HG02571 (cell line): ENCODE results near the gene ENGASE.

Experiments used
- ATAC-seq: cut with Tn5 transposase; IDR thresholded peaks from one replicate; pipeline ENCODE4 v1.9.1; 2021; ENCODE audit warnings: mild to moderate bottlenecking, moderate library complexity; ENCODE audit not compliant: unreplicated experiment

The ENGASE gene

DNA sequence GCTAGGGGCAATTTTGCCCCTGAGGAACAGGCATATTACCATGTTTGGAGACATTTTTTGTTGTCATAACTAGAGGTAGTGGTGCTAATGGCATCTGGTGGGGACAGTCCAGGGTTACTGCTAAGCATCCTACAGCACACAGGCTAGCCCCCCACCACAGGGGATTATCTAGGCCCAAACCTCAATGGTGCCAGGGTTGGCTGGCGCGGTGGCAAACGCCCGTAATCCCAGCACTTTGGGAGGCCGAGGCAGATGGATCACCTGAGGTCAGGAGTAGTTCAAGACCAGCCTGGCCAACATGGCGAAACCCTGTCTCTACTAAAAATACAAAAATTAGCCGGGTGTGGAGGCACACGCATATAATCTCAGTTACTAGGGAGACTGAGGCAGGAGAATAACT is 35.5 kb upstream of the ENGASE start:
- no peak for ATAC-seq

DNA sequence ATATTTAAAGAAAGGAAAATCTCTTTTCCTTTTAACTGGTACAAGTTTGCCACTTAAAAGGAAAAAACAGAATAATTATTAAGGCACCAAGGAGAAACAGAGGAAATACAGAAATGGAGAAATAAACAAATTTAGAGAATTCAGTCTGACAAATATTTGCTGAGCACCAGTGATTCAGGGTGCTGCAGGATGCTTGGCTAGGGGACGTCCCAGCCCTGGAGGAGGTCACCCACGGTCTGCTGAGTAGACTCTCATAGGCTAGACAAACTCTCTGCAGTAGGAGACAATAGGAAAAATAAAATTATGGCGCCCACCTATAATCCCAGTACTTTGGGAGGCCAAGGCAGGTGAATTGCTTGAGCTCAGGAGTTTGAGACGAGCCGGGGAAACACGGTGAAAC is 34.7 kb upstream of the ENGASE start:
- no peak for ATAC-seq

GRCh38 chr17:79041041-79041570 is 33.5 kb upstream of the ENGASE start:
- no peak for ATAC-seq

DNA sequence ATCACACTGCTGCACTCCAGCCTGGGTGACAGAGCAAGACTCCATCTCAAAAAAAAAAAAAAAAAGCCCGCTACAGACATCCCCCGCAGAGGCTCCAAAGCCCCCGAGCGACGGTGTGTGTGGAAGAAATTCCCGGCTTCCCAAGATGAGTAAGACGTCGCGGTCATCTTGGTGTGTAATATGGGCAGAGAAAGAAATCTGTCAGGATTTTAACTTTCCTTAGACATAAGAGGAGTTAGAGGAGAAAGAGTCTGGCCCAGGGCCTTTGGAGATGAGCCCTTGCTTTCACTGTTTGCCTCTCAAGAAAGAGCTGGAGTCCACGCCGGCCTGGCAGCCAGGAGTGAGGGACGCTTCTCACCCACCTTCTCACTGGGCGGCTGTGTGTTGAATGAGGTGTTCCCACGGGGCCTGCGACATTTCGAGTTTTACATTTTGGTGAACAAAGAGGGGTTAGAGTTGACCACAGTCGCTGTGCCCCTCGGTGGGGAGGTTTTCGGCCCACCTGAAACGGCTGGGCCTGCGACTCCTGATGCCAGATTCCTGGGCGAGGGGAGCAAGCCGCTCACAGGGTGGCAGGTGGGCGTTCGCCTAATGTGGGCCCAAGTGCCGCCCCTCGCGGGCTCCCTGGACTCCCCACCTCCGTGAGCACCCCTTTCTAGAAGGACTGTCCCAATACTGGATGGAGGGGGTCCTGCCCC is 32.8 kb upstream of the ENGASE start:
- no peak for ATAC-seq

GRCh38 chr17:79042421-79043190 is 32.0 kb upstream of the ENGASE start:
- ATAC-seq, result no peak

- ATAC-seq, result no peak
Measured at GRCh38 chr17:79043191-79043930, 31.3 kb upstream of the ENGASE start.

GRCh38 chr17:79043931-79044320 is 30.7 kb upstream of the ENGASE start:
- ATAC-seq, result no peak

DNA sequence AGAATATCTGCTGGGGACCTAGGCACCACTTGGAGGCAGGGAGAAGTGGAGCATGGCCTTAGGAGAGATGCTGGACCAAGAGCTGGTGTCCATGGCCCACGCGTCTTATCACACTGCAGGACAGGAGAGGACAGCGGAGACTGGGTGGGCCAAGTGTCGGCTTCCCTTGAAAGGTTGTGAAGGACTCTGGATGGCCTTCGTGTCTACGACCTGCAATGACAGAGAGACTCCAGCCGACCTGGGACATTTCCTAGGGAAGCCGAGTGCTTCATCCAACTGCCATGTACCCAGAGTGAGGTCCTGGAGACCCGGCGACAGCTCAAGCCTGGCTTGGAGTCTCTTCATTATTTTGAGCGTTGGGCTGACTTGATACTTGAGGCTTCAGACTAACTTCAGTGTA is 30.2 kb upstream of the ENGASE start:
- ATAC-seq, result no peak

GRCh38 chr17:79045001-79045729 is 29.5 kb upstream of the ENGASE start:
- no peak for ATAC-seq

GRCh38 chr17:79045842-79046196 is 28.8 kb upstream of the ENGASE start:
- ATAC-seq, result no peak

DNA sequence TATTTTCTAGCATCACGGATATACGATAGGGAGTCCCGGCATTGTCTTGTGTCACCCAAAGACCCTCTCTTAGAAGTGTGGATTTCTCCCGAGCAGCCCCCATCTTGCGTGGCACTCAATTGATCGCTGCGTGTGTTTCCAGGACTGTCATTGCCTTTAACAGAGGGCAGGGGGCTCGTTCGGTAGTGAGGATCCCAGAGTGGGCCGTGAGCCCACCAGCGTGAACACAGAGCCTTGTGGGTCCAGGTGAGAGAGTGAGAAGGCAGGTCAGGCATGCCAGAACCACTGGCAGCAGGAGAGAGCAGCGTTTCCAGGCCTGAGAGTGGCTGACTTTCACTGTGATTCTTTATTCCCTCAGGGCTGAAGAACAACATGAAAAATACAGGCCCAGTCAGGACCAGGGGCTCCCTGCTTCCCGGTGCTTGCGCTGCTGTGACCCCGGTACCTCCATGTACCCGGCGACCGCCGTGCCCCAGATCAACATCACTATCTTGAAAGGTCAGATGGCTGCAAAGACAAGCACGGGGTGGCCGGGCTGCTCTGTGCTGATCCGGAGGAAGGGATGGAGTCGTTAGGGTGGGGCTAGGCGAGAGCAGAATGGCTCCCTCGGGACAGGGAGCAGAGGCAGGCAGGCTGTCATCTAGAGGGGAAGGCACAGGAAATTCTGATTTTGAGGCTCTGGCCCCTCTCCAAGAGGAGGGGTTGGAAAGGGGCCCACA is 28.3 kb upstream of the ENGASE start:
- ATAC-seq, result no peak

DNA sequence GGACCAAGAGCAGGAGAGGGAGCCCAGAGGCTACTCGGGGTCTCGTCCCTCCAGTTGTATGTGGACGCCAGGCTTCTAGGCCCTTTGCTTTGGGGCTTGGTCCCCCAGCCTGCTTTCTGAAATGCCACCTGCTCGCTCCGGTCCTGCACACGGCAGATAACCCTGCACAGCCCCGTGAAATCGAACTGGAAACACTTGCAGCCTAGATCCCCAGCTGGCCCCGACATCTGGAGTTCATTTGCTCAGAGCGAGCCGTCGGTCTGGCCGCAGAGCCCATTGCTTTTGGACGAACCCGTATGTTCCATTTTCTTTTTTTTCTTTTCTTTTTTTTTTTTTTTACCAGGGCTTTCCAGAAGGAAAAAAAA is 27.7 kb upstream of the ENGASE start:
- no peak for ATAC-seq

GRCh38 chr17:79047291-79047920 is 27.2 kb upstream of the ENGASE start:
- ATAC-seq, result no peak

GRCh38 chr17:79047923-79048825 is 26.4 kb upstream of the ENGASE start:
- no peak for ATAC-seq

GRCh38 chr17:79048826-79049755 is 25.5 kb upstream of the ENGASE start:
- no peak for ATAC-seq

DNA sequence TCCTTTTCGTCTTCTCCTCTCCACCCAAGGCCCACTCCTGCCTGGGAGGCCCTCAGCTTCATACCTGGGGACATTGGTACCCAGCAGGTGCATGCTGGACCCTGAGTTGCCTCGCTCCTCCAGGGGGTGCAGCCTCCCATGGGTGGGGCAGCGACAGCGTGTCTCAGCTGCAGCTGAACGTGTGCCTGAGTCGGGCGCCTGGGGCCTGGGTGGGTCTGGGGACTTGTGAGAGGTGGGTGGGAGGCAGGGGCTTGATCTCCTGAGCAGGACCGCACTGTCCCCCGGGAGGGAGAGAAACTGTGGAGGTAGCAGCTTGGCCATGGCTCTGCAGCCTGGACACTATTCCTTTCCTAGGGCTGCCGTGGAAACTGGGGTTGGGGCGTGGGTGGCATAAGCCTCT is 24.8 kb upstream of the ENGASE start:
- no peak for ATAC-seq

- ATAC-seq, result no peak
Measured at GRCh38 chr17:79050551-79050950, 24.1 kb upstream of the ENGASE start.

- no peak for ATAC-seq
Measured at GRCh38 chr17:79051306-79051705, 23.3 kb upstream of the ENGASE start.
